Transverse colon (tissue), 4 donors: ENCODE measurements around the gene PIM3.

ENCODE experiments used
- CTCF ChIP-seq, 5 experiments: fragments of 200-600 bp in 3 of 5; fragments of 450-650 bp in 2 of 5; sonication (generic) in 3 of 5; IDR thresholded peaks; 1 replicate in 2 of 5; 2 replicates in 3 of 5; pipeline ENCODE4 v1.5.1; 2016 to 2017; ENCODE audit warnings: antibody characterized with exemption in 5 of 5, inconsistent platforms in 3 of 5, mild to moderate bottlenecking in 2 of 5, moderate library complexity in 1 of 5
- EP300 ChIP-seq: sonication (generic); formaldehyde crosslinking; IDR thresholded peaks from one replicate; pipeline ENCODE4 v1.6.1; 2017; ENCODE audit warnings: antibody characterized with exemption, low read depth
- POLR2A ChIP-seq: fragments of 450-650 bp; IDR thresholded peaks from one replicate; pipeline ENCODE4 v1.6.1; 2016; ENCODE audit warnings: antibody characterized with exemption, mild to moderate bottlenecking, moderate library complexity
- POLR2AphosphoS5 ChIP-seq, 3 donors: sonication (generic); formaldehyde crosslinking; IDR thresholded peaks; one replicate each; pipeline ENCODE4 v1.6.1; 2016; ENCODE audit warnings: antibody characterized with exemption in 3 of 3

GRCh38 chr22:49968313-49968830 is 7.8 kb downstream of the PIM3 start:
- TF ChIP-seq POLR2A (no peak), CTCF (IDR thresholded peaks at IDR 0.05) (no peak), POLR2AphosphoS5 (IDR thresholded peaks at IDR 0.05) (no peak), EP300 (no peak)
